Urinary bladder (tissue), 4 donors: ENCODE measurements around the gene CNBP. TPM values are rescaled to one million over a fixed set of nuclear protein-coding genes. Genes with fewer than 3 reads are reported as not detected.
"Not testable (repeated sequence)": the region's sequence is repeated elsewhere in the genome, so short reads cannot be mapped to it uniquely, and the experiment has no call there.

Experiments used
- DNase-seq: peaks from one replicate; pipeline ENCODE4 v3.0.0-alpha.2; 2015; ENCODE audit errors: extremely low spot score
- H3K27ac ChIP-seq: one replicate; pipeline ENCODE4 v1.5.1; 2013; ENCODE audit warnings: low read depth, mild to moderate bottlenecking, moderate library complexity
- H3K36me3 ChIP-seq: one replicate; pipeline ENCODE4 v1.6.1; 2013; ENCODE audit warnings: mild to moderate bottlenecking, moderate library complexity; ENCODE audit not compliant: insufficient read depth
- H3K4me1 ChIP-seq: one replicate; pipeline ENCODE4 v1.6.1; 2013; ENCODE audit warnings: mild to moderate bottlenecking, moderate library complexity; ENCODE audit not compliant: insufficient read depth
- H3K4me3 ChIP-seq: one replicate; pipeline ENCODE4 v1.5.1; 2013; ENCODE audit warnings: low read depth, low read length
- WGBS: extraction: QIAGEN DNeasy Blood & Tissue Kit; methylation state at CpG from one replicate; pipeline ENCODE4 v1.1.7; 2013; 5-methylcytosine and 5-hydroxymethylcytosine counted together
- polyA plus RNA-seq: library from polyadenylated mRNA; stranded (reverse); fragments of 200-250 nt; gene quantifications from one replicate; pipeline ENCODE4 v1.2.3, GENCODE V29; 2013
- total RNA-seq: library from RNA; depleted of rRNA; stranded (reverse); fragments of >200 nt; gene quantifications from one replicate; pipeline ENCODE4 v1.2.3, GENCODE V29; 2014
- donor health status: healthy with polysubstance abuse.
- donor health status: healthy.

The CNBP gene
- total and polyA plus RNA-seq, 2 donors: 237 to 517 TPM

DNA sequence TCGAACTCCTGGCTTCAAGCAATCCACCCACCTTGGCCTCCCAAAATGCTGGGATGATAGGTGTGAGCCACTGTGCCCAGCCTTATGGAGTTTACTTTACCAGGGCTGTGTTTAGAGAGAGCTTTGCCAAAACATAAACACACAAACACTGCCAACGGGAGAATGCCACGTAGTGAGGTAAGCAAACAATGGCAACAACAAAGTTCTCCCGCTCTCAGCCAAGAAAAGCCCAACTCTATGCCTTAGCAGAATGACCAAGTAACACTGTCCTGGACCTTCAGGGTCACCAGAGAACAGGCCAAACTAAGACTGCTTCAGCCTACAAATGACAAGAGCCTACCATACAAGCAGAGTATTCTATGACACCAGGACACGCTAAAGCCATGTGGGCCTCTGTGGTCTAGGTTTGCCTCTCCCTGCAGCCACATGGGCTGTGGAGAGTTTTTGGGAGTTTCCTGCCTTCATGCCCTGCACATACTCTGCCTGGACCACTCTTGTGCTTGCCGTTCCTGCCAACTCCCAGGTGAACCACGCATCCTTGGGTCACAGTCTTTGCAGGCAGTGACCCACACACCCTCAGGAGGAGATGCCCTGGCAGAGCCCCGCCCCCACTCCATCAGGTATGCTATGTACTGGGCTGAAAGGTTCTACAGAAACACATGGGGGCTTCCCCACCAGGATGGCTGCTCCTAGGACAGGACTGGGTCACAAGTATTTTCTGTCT lies 21.6 kb upstream of the CNBP start:
- 85% methylated on average over 8 of the region's 8 CpGs for WGBS
- Histone ChIP-seq H3K36me3 (no peaks in the 10 kb centered on the region), H3K4me3 (no peak overlapping the region), H3K4me1 (no peaks in the 10 kb centered on the region), H3K27ac (no peak overlapping the region)
- no peak for DNase-seq

DNA sequence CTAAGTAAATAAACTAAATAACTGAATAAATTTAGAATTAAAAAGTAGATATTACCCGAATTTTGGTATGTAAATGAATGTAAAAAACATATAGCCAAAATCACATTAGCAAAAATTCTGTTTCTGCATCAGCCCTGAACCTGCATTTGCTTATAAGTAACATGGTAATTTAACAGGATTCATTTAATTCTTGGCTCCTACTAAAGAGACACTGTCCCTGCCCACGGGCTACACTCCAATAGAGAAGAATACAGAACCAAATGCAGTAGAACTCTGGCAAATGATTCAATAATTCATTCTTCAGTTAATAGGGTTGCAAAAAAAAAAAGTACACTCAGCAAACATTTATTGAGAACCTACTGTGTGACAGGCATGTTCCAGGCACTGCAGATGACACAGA lies 20.8 kb upstream of the CNBP start:
- H3K36me3 ChIP-seq: no peaks in the 10 kb centered on the region
- 71% methylated on average over 2 of the region's 2 CpGs for WGBS

DNA sequence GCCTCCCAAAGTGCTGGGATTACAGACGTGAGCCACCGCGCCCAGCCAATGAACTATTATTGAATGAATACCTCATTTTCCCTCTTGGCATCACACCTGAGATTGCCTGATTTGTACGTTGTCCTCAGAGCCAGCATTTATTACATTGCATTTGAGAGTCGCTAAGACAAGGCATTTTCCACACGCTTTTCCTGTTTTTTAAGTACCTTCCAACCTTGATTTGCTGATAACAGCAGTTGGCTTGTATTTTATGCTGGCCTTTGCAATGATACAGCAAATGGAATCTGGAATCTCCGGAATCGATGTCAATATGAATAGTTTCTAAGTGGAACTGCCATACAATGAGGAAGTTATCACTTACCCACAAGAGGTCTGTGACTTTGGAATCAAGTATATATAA lies 15.7 kb upstream of the CNBP start:
- Histone ChIP-seq H3K27ac (no peak overlapping the region), H3K36me3 (no peaks in the 10 kb centered on the region), H3K4me1 (no peaks in the 10 kb centered on the region), H3K4me3 (no peak overlapping the region)
- 85% methylated on average over 8 of the region's 8 CpGs for WGBS
- no peak for DNase-seq

More for the DNA sequence above, 20.8 kb upstream of the CNBP start:
- DNase-seq: no peak
- H3K4me3 ChIP-seq: no peak overlapping the region
- H3K27ac ChIP-seq: no peak overlapping the region
- H3K4me1 ChIP-seq: no peaks in the 10 kb centered on the region

DNA sequence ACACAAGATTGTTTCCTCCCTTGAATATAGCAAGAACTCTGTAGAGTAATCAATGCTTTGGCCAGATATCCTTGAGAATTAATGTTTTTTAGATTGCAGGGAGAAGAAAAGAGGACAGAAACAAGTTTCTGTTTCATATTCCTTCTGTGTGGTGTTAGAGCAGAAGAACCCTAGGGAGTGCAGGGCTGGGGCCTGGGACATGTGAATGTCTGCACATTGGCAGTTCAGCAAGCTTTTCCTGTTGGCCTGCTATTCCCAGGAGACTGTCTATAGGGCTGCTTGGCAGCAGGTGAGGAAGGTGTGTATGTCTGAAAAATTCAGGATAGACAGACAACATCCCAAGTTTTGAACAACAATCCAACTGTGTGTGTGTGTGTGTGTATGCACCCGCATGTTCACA lies 13.6 kb upstream of the CNBP start:
- DNase-seq: no peak
- WGBS: 98% methylated on average over 1 of the region's 1 CpG
- Histone ChIP-seq H3K27ac (no peak overlapping the region), H3K4me1 (no peaks in the 10 kb centered on the region), H3K36me3 (no peaks in the 10 kb centered on the region), H3K4me3 (no peak overlapping the region)

DNA sequence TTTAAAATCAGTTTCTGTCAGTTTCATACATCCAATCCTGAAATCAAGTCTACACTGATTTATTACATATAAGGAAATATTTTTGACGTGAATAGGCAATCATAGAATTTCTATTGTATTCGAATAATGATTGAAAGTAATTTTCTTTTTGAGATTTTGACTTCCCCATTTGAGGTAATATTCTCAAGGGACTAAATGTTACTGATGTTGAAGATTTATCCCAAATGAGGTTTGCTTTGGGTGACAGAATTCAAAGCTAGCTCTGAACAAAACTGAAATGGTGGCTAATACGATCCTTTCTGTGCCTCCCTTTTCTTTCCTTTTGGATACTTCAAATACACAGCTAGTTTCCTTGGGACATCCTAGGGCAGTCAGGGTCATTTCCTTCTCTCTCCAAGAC lies 12.9 kb upstream of the CNBP start:
- Histone ChIP-seq H3K4me1 (no peaks in the 10 kb centered on the region), H3K27ac (no peak overlapping the region), H3K36me3 (no peaks in the 10 kb centered on the region), H3K4me3 (no peak overlapping the region)
- DNase-seq: no peak
- WGBS: 78% methylated on average over 3 of the region's 3 CpGs

DNA sequence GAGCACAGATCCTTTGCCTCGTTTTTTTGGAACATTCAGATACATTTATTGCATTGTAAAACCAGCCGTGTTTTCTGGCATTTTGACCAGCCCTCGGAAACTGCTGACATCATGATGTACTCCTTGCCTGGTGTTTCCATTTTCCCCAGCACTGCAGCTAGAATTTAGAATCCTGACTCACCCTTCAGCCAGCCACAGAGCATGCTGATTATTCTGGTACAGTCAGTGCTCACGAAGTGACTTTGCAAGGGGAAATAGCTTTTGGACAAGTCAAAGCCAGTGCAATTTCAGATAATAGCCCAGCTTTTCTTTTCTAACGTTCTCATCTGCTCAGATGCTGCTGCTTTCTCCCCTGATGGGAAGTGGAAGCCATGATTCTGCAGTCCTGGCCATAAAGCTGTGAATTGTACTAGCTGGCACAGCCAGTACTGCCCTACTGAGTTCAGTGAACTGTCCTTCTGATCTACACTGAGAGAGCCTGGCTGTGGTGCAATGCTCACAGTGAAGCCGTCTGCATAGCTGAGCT lies 12.1 kb upstream of the CNBP start:
- no peak overlapping the region for H3K27ac ChIP-seq
- no peaks in the 10 kb centered on the region for H3K36me3 ChIP-seq
- no peak for DNase-seq
- no peaks in the 10 kb centered on the region for H3K4me1 ChIP-seq
- 8% methylated on average over 6 of the region's 6 CpGs for WGBS
- no peak overlapping the region for H3K4me3 ChIP-seq

DNA sequence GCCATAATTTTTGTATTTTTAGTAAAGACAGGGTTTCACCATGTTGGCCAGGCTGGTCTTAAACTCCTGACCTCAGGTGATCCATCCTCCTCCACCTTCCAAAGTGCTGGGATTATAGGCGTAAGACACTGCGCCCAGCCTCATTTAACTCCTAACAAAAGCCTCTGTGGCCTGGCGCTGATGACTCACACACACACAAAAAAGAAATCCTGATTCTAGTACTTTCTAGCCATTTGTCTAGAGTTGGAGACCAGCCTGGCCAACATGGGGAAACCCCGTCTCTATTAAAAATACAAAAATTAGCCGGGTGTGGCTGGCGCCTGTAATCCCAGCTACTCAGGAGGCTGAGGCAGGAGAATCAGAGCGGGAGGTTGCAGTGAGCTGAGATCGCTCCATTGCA lies 6.1 kb upstream of the CNBP start:
- DNase-seq, H3K36me3 ChIP-seq, H3K4me3 ChIP-seq, H3K4me1 ChIP-seq, H3K27ac ChIP-seq: not testable (repeated sequence)
- WGBS: 96% methylated on average over 8 of the region's 8 CpGs

DNA sequence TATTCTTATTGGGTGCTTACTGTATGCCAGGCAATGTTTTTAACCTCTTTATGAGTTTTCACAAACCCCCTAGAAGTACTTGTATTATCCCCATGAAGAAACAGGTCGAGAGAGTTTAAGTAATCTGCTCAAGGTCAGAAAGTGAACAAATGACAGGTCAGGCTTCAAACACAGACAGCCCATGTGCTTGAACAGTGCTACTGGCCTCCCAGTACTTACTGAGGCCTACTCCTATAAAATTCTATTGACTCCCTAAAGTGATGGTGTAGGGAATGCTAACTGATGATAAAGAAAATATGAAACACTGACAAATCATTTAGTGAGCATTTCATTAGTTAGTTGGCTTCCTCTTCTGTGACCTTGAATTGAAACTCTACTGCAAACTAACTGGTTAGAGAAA lies 4.2 kb upstream of the CNBP start:
- Histone ChIP-seq H3K4me1 (no peaks in the 10 kb centered on the region), H3K4me3 (no peak overlapping the region), H3K27ac (no peak overlapping the region), H3K36me3 (no peaks in the 10 kb centered on the region)
- 55% methylated on average over 1 of the region's 1 CpG for WGBS
- DNase-seq: no peak

DNA sequence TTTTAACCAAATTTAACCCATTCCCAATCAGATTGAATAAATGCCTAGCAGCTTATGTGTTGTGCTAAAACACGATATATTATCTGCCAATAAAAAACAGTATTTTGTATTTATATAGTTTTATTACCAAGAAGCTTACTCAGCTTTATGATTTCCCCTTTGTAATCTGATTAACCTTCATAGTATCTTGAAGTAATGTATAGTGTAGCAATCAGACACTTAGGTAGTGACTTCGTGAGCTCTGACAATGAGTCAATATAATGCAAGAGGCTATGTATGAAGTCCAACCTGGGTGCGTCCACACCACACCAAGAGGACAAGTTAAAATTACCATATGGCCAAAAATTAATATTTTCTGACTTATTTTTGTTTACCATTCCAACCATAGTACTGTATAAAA lies 2.1 kb upstream of the CNBP start:
- H3K4me3 ChIP-seq: no peak overlapping the region
- no peaks in the 10 kb centered on the region for H3K4me1 ChIP-seq
- no peak for DNase-seq
- 83% methylated on average over 3 of the region's 3 CpGs for WGBS
- H3K27ac ChIP-seq: no peak overlapping the region
- no peaks in the 10 kb centered on the region for H3K36me3 ChIP-seq

DNA sequence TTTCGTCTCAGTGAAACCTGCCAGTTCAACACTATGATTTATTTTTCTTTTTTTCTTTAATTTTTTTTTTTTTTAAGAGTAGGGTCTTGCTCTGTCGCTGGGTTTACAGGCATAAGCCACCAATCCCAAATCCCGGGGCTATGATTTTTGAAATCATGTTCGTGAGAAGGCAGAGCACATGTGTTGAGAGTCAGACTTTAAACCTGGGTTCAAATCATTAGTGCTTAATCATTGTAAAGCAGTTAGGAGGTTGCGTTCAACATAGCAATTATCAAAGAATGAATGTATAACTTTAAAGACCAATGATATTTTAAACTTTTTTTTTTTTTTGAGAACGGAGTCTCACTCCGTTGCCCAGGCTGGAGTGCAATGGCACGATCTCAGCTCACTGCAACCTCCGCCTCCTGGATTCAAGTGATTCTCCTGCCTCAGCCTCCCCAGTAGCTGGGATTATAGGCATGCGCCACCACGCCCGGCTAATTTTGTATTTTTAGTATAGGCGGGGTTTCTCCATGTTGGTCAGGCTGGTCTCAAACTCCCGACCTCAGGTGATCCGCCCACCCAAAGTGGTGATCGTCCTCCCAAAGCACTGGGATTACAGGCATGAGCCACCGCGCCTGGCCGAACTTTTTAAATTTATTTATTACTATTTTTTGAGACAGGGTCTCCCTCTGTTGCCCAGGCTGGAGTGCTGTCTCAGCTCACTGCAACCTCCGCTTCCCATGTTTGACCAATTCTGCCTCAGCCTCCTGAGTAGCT lies 1.3 kb upstream of the CNBP start:
- H3K4me1 ChIP-seq, H3K27ac ChIP-seq, DNase-seq, H3K4me3 ChIP-seq, H3K36me3 ChIP-seq: not testable (repeated sequence)
- 88% methylated on average over 20 of the region's 20 CpGs for WGBS

DNA sequence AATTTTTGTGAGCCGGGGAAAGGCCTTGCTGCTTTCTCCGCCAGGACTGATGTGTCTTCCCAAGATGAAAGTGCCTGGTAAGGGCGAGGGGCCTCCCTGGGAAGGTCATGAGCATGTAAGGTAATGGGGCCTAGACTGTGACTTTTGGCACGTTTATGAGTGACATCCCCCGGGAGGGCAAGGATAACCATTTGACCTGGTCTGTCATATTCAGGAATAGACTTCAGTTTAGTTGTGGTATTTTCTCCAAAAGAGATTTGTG lies 631 bp upstream of the CNBP start:
- Histone ChIP-seq H3K27ac (peak overlapping the region; percentile 91), H3K36me3 (no peaks in the 10 kb centered on the region), H3K4me1 (no peaks in the 10 kb centered on the region), H3K4me3 (peak overlapping the region; percentile 86)
- WGBS: 3% methylated on average over 5 of the region's 5 CpGs
- no peak for DNase-seq

DNA sequence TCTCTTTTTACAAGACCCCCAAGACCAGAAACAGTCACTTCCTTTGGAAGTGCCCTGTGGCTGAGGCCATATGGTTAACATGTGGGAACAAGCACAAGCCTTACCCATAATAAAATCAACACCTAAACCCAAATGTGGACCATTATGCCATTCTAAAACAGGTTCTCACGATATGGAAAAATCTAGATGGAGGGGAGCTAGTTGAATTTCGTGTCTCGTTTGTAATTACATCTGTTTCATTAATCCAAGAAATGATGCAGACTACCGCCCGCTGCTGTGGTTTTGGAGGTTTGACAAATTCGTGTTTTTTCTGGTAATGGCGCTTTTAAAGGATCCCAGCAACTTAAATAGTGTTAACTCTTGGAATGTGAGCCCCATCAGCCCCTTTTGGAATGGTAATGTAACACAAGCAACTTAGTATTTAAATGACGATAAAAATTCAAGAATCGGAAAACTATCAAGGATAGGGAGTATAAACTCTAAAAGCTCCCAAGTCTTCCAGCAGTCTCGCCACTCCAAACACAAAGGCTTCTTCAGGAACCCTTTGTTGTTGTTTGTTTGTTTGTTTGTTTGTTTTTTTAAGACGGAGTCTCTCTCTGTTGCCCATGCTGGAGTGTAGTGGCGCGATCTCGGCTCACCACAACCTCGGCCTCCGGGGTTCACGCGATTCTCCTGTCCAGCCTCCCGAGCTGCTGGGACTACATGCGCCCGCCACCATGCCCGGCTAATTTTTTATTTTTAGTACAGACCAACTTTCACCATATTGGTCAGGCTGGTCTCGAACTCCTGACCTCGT lies 1.1 kb downstream of the CNBP start:
- Histone ChIP-seq H3K4me3 (peak overlapping the region; percentile 86), H3K27ac (peak overlapping the region; percentile 98), H3K36me3 (peaks cover 2% of the 10 kb centered on the region), H3K4me1 (no peaks in the 10 kb centered on the region)
- no peak for DNase-seq
- under 1% methylated on average over 24 of the region's 24 CpGs for WGBS

DNA sequence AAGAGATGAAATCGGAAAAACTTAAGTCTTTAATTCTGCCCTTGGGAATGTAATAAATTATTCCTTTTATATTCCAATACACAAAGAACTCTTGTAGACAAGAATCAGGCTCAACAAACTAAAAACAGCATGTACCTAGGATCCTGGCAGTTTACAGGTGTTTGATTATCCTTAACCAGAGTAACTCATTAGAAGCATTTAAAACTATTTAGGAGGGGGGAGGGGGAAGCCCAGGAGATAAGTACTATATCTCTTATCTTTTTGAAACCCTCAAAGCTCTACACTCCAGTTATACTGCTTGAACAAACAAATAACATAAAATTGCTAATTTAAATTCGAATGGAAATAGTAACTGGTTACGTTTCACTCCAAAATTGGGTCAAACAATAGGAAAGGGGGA lies 1.9 kb downstream of the CNBP start:
- Histone ChIP-seq H3K4me3 (peak overlapping the region; percentile 86), H3K4me1 (no peaks in the 10 kb centered on the region), H3K36me3 (peaks cover 2% of the 10 kb centered on the region), H3K27ac (no peak overlapping the region)
- no peak for DNase-seq
- WGBS: 11% methylated on average over 3 of the region's 3 CpGs

DNA sequence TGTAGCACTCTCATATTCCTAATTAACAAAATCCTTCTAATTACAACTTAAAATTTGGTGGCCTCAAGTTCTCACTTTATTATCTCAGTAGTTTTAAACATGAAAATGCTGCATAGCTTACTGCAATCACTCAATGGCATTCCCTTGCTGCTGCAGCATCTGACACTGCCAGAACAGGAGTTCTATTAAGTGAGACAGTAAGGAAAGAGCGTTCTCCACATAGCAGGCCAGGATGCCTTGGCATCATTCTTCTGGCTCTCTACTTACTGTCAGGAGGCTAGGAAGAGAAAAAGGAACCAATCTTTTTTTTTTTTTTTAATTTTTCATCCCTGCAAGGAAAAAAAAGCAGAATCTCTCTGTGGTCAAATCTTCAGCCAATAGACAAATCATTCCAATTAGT lies 3.2 kb downstream of the CNBP start:
- Histone ChIP-seq H3K4me3 (peak overlapping the region; percentile 21), H3K27ac (no peak overlapping the region), H3K36me3 (peaks cover 2% of the 10 kb centered on the region), H3K4me1 (no peaks in the 10 kb centered on the region)
- DNase-seq: no peak
- 27% methylated on average over 1 of the region's 1 CpG for WGBS
